ENCODE data around the gene NDUFAF2. TPM values are rescaled to one million over a fixed set of nuclear protein-coding genes. Genes with fewer than 3 reads are reported as not detected.
"Not testable (repeated sequence)": the region's sequence is repeated elsewhere in the genome, so short reads cannot be mapped to it uniquely, and the experiment has no call there.

The NDUFAF2 gene
- total RNA-seq, 4 donors from 2014 or later, result 25.9 to 39.0 (median 27.0) TPM

DNA sequence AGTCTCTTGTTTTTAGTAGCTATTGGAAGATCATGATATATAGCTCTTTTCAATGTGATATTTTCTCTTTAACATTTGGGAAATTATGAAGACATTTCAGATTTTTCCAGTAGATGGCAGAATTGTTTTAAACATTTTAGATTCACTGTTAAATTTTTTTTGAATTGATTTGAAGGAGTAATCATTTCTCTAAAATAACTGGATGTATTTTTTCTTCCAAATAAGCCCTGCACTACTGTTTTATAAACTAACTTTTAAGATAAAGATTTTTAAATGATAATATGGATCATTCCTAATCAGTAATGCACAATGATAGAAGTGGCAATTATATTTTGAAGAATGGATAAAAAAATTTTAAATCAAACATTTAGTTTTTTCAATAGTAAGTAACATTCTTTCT lies 14.2 kb downstream of the NDUFAF2 start:
- no peak for TF ChIP-seq CTCF (IDR thresholded peaks at IDR 0.05)
- DNase-seq (ENCODE audit: low spot score) (no peak), ATAC-seq (ENCODE audit: low FRiP score) (no peak)

- TF ChIP-seq CTCF (IDR thresholded peaks at IDR 0.05), result no peak
- ATAC-seq (ENCODE audit: low FRiP score), result no peak
- DNase-seq (ENCODE audit: low spot score), result no peak
Measured at GRCh38 chr5:60960591-60960990, 15.6 kb downstream of the NDUFAF2 start.

DNA sequence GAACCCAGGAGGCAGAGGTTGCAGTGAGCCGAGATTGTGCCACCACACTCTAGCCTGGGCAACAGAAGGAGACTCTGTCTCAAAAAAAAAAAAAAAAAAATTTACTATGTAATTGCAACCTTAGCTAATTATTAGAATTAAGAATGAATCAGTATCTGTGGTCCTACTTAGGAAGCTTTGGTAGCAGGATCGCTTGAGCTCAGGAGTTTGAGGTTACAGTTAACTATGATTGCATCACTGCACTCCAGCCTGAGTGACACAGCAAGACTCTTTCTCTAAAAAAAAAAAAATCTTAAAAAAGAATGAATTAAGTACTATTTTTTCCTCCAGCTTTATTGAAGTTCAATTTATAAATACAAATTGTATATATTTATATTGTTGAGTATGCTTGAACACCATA lies 16.7 kb downstream of the NDUFAF2 start:
- TF ChIP-seq CTCF (IDR thresholded peaks at IDR 0.05), result no peak
- DNase-seq (ENCODE audit: low spot score) (no peak), ATAC-seq (ENCODE audit: low FRiP score) (no peak)

- DNase-seq (ENCODE audit: low spot score) (no peak), ATAC-seq (ENCODE audit: low FRiP score) (no peak)
- TF ChIP-seq CTCF (IDR thresholded peaks at IDR 0.05), result no peak
Measured at GRCh38 chr5:60972231-60972630, 27.2 kb downstream of the NDUFAF2 start.

DNA sequence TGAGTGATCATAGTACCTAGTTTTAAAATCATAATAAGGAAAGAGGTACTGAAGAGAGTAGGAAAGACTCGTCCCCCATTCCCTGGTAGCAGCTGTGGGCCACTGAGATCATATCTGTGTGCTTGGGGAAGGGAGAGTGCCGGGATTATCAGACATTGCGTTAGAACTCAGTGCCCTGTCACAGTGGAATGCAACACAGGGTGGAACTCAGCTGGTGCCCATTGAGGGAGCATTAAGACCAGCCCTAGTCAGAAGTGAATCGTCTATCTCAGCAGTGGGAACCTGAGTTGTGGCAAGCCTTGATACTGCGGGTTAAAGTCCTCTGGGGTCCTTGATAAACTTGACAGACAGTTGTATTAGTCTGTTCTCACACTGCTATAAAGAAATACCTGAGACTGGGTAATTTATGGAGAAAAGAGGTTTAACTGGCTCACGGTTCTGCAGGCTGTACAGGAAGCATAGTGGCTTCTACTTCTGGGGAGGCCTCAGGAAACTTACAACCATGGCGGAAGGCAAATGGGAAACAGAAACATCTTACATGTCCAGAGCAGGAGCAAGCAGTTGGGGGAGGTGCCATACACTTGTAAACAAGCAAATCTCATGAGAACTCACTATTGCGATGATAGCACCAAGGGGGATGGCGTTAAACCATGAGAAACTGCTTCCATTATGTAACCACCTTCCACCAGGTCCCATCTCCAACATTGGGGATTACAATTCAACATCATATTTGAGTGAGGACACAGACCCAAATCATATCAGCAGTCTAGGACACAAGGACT lies 33.1 kb downstream of the NDUFAF2 start:
- no peak for TF ChIP-seq CTCF (IDR thresholded peaks at IDR 0.05)
- no peak for DNase-seq (ENCODE audit: low spot score)
- no peak for ATAC-seq (ENCODE audit: low FRiP score)

DNA sequence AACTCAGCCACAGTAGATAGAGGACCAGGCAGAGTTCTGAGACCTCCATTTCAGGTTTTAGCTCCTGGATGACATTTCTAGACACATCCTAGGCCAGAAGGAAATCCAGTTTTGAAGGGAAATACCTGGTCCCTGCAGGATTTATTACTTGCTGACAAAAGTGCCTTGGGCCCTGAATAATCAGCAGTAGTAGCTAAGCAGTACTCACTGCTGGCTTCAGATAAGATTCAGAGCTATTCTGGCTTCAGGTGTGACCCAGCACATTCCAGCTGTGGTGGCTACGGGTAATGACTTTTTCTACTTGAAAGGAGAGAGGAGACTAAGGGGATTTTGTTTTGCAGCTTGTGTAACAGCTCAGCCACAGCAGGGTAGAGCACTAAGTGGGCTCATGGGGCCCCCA lies 34.0 kb downstream of the NDUFAF2 start:
- no peak for TF ChIP-seq CTCF (IDR thresholded peaks at IDR 0.05)
- DNase-seq (ENCODE audit: low spot score) (no peak), ATAC-seq (ENCODE audit: low FRiP score) (no peak)

- DNase-seq (ENCODE audit: low spot score), result no peak
- ATAC-seq (ENCODE audit: low FRiP score), result no peak
- TF ChIP-seq CTCF (IDR thresholded peaks at IDR 0.05), result no peak
Measured at GRCh38 chr5:60980511-60980910, 35.5 kb downstream of the NDUFAF2 start.

DNA sequence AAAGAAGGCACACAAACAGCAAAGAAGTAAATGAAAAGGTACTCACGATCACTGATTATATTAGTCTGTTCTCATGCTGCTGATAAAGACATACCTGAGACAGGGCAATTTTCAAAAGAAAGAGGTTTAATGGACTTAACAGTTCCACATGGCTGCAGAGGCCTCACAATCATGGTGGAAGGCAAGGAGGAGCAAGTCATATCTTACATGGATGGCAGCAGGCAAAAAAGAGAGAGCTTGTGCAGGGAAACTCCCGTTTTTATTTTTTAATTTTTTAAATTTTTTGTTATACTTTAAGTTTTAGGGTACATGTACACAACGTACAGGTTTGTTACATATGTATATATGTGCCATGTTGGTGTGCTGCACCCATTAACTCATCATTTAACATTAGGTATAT lies 37.1 kb downstream of the NDUFAF2 start:
- DNase-seq (ENCODE audit: low spot score); ATAC-seq (ENCODE audit: low FRiP score): not testable (repeated sequence)

Measured in omental fat pad (tissue), 4 donors.